Fibroblast of lung (primary cell): Measurements from ENCODE around the gene STK32A. TPM values are rescaled to one million over a fixed set of nuclear protein-coding genes. Genes with fewer than 3 reads are reported as not detected.

Experiments
- DNase-seq, 2 donors: peaks; one replicate each; pipeline versions ENCODE4 v3.0.0 to v3.0.0-alpha.2; 2010; ENCODE audit warnings: low read depth in 2 of 2
- H2AFZ ChIP-seq: 2 replicates; pipeline ENCODE4 v1.5.1; 2012; ENCODE audit warnings: low read length, control low read depth, inconsistent platforms
- H3K27ac ChIP-seq: 2 replicates; pipeline ENCODE4 v1.5.1; 2011; ENCODE audit warnings: low read length, control low read depth; ENCODE audit not compliant: insufficient read depth
- H3K27me3 ChIP-seq: 2 replicates; pipeline ENCODE4 v1.5.1; 2011; ENCODE audit warnings: mild to moderate bottlenecking, low read length; ENCODE audit not compliant: control insufficient read depth, insufficient read depth
- H3K36me3 ChIP-seq: 2 replicates; pipeline ENCODE4 v1.5.1; 2011; ENCODE audit warnings: low read length; ENCODE audit not compliant: control insufficient read depth, insufficient read depth
- H3K4me1 ChIP-seq: 2 replicates; pipeline ENCODE4 v1.5.1; 2011; ENCODE audit warnings: low read length; ENCODE audit not compliant: control insufficient read depth, insufficient read depth; ENCODE audit errors: extremely low read depth
- H3K4me2 ChIP-seq: 2 replicates; pipeline ENCODE4 v1.5.1; 2011; ENCODE audit warnings: low read length, control low read depth; ENCODE audit not compliant: insufficient read depth; ENCODE audit errors: extremely low read depth
- H3K4me3 ChIP-seq, 4 experiments: fragments of 200-600 bp in 1 of 4; sonication (generic) in 1 of 4; replicated peaks in 1 of 4; 2 replicates each; pipeline ENCODE4 v1.5.1; 2011 to 2016; ENCODE audit warnings: low read length in 4 of 4, low read depth in 3 of 4, mild to moderate bottlenecking in 3 of 4, control low read depth in 2 of 4, inconsistent platforms in 1 of 4, mixed read lengths in 1 of 4; ENCODE audit not compliant: insufficient read depth in 1 of 4; ENCODE audit errors: control extremely low read depth in 1 of 4
- H3K79me2 ChIP-seq: 2 replicates; pipeline ENCODE4 v1.5.1; 2012; ENCODE audit warnings: mild to moderate bottlenecking, low read length, inconsistent platforms; ENCODE audit not compliant: control insufficient read depth, insufficient read depth
- H3K9ac ChIP-seq: 2 replicates; pipeline ENCODE4 v1.5.1; 2011; ENCODE audit warnings: mild to moderate bottlenecking, low read length, control low read depth; ENCODE audit not compliant: insufficient read depth
- H3K9me3 ChIP-seq: 2 replicates; pipeline ENCODE4 v1.5.1; 2012; ENCODE audit warnings: low read depth, low read length; ENCODE audit not compliant: control insufficient read depth, insufficient read depth
- H4K20me1 ChIP-seq: 2 replicates; pipeline ENCODE4 v1.5.1; 2011; ENCODE audit warnings: low read length; ENCODE audit not compliant: control insufficient read depth, insufficient read depth; ENCODE audit errors: extremely low read depth
- CTCF ChIP-seq, 2 donors: IDR thresholded peaks in 1 of 2; conservative IDR thresholded peaks in 1 of 2; 1 replicate in 1 of 2; 2 replicates in 1 of 2; pipeline ENCODE4 v1.5.1; 2011 to 2012; ENCODE audit warnings: low read length in 2 of 2, control low read depth in 1 of 2, inconsistent platforms in 1 of 2, low read depth in 1 of 2, mild to moderate bottlenecking in 1 of 2
- EZH2 ChIP-seq: IDR thresholded peaks from 2 replicates; pipeline ENCODE4 v1.5.1; 2012; ENCODE audit warnings: low read length, control low read depth, mild to moderate bottlenecking; ENCODE audit errors: missing control alignments
- polyA plus RNA-seq, 2 donors: library from polyadenylated mRNA; depleted of rRNA in 1 of 2; stranded (reverse) in 1 of 2; unstranded in 1 of 2; fragments of >200 nt; gene quantifications; 2 replicates each; pipeline ENCODE4 v1.2.1, GENCODE V29; 2011 to 2012; ENCODE audit warnings: missing spikeins in 1 of 2
- total RNA-seq: library from RNA; depleted of rRNA; stranded (reverse); fragments of >200 nt; gene quantifications from 2 replicates; pipeline ENCODE4 v1.2.1, GENCODE V29; 2014

The STK32A gene
- total and polyA plus RNA-seq, 2 donors (not counting 1 experiment from before 2014, with no cell fraction given): 0.30 to 2.5 TPM

GRCh38 chr5:147410496-147411358, 175.9 kb downstream of the STK32A start:
- H3K36me3 ChIP-seq: peaks cover 5% of the 10 kb centered on the region
- H3K9ac ChIP-seq: no peak overlapping the region
- H4K20me1 ChIP-seq: no peaks in the 10 kb centered on the region
- no peak overlapping the region for H3K4me2 ChIP-seq
- no peak overlapping the region for H3K4me3 ChIP-seq
- TF ChIP-seq EZH2 (no peak), CTCF (conservative IDR thresholded peaks at IDR 0.05 in 1 of 2, IDR thresholded peaks at IDR 0.05 in 1 of 2; ENCODE audit: low read depth in 1 of 2, low read length in 2 of 2) (no peak)
- no peaks in the 10 kb centered on the region for H3K9me3 ChIP-seq
- H3K79me2 ChIP-seq: no peaks in the 10 kb centered on the region
- no peak overlapping the region for H2AFZ ChIP-seq
- DNase-seq: peak in 1 of 2 donors; percentile 72
- no peak overlapping the region for H3K27ac ChIP-seq
- H3K27me3 ChIP-seq: no peaks in the 10 kb centered on the region
- H3K4me1 ChIP-seq: peaks cover 5% of the 10 kb centered on the region

GRCh38 chr5:147411359-147412319, 176.8 kb downstream of the STK32A start:
- Histone ChIP-seq H3K9ac (no peak overlapping the region), H3K79me2 (no peaks in the 10 kb centered on the region), H3K36me3 (peaks cover 5% of the 10 kb centered on the region), H3K27me3 (no peaks in the 10 kb centered on the region), H4K20me1 (no peaks in the 10 kb centered on the region), H3K4me3 (no peak overlapping the region), H3K27ac (no peak overlapping the region), H3K4me2 (no peak overlapping the region), H3K9me3 (no peaks in the 10 kb centered on the region), H3K4me1 (peaks cover 3% of the 10 kb centered on the region), H2AFZ (no peak overlapping the region)
- TF ChIP-seq EZH2: no peak
- TF ChIP-seq CTCF (conservative IDR thresholded peaks at IDR 0.05 in 1 of 2, IDR thresholded peaks at IDR 0.05 in 1 of 2; ENCODE audit: low read depth in 1 of 2, low read length in 2 of 2): no peak
- peak in 1 of 2 donors; percentile 68 for DNase-seq

DNA sequence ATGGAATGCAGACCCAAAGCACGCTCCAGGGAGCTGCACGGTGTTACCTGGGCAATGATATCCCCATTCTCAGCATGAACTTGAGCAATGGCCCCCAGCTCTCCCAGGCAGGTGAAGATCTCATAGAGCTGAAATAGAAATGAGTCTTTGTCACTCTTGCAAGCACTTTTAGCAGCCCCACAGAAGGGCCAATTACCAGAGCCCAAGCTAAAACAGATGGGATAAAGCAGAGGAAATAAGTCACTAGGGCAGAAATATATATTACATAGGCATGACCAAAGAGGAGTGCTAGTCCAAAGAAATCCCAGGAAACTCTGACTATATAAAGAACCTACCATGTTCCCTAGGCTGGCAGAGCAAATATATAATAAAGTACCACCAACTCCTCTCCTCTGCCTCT, 177.7 kb downstream of the STK32A start:
- peaks cover 5% of the 10 kb centered on the region for H3K36me3 ChIP-seq

More for the DNA sequence above, 177.7 kb downstream of the STK32A start:
- no peak for DNase-seq
- no peaks in the 10 kb centered on the region for H3K4me1 ChIP-seq
- TF ChIP-seq CTCF (conservative IDR thresholded peaks at IDR 0.05 in 1 of 2, IDR thresholded peaks at IDR 0.05 in 1 of 2; ENCODE audit: low read depth in 1 of 2, low read length in 2 of 2) (no peak), EZH2 (no peak)
- H3K4me3 ChIP-seq: no peak overlapping the region
- no peak overlapping the region for H3K27ac ChIP-seq
- H3K4me2 ChIP-seq: no peak overlapping the region
- no peak overlapping the region for H2AFZ ChIP-seq
- no peaks in the 10 kb centered on the region for H3K9me3 ChIP-seq
- H4K20me1 ChIP-seq: no peaks in the 10 kb centered on the region
- H3K79me2 ChIP-seq: no peaks in the 10 kb centered on the region
- no peaks in the 10 kb centered on the region for H3K27me3 ChIP-seq
- H3K9ac ChIP-seq: no peak overlapping the region
